DND-41 (cell line): ENCODE results near the gene NOS1.

Source experiments
- CTCF ChIP-seq: IDR thresholded peaks from 2 replicates; pipeline ENCODE4 v1.5.1; 2012; ENCODE audit warnings: borderline replicate concordance, low read length, moderate library complexity, mild to moderate bottlenecking; ENCODE audit not compliant: poor library complexity, severe bottlenecking; ENCODE audit errors: extremely low read depth
- EZH2 ChIP-seq: IDR thresholded peaks from 3 replicates; pipeline ENCODE4 v1.6.1; 2012; ENCODE audit warnings: borderline replicate concordance, low read depth, mild to moderate bottlenecking, moderate library complexity, low read length, inconsistent platforms; ENCODE audit not compliant: severe bottlenecking

- TF ChIP-seq CTCF (no peak), EZH2 (no peak)
Measured at GRCh38 chr12:117365049-117365616, 3.7 kb upstream of the NOS1 start.
